CD8-positive, alpha-beta memory T cell (primary cell): ENCODE measurements around the gene CHD5. TPM values are rescaled to one million over a fixed set of nuclear protein-coding genes. Genes with fewer than 3 reads are reported as not detected.

ENCODE experiments used
- CTCF ChIA-PET: fragments of 350-600 bp; sonication (Branson Sonifier 250); formaldehyde crosslinking; loops from one replicate; lab custom pipeline; 2021; ENCODE audit warnings: antibody characterized with exemption; lab: Charles Lee
- POLR2A ChIA-PET: fragments of 350-600 bp; sonication (Branson Sonifier 250); formaldehyde crosslinking; loops from one replicate; lab custom pipeline; 2021; ENCODE audit warnings: antibody characterized with exemption; lab: Charles Lee
- DNase-seq, 5 donors: peaks; one replicate each; pipeline versions ENCODE4 v3.0.0 to v3.0.0-alpha.2; 2020 to 2022; ENCODE audit warnings: mixed read lengths in 1 of 5
- H3K27ac ChIP-seq: one replicate; pipeline ENCODE4 v1.7.0; 2013; ENCODE audit warnings: low read depth, mild to moderate bottlenecking, low read length, moderate library complexity
- H3K27me3 ChIP-seq: 2 replicates; pipeline ENCODE4 v1.7.0; 2013; ENCODE audit warnings: low read length, mild to moderate bottlenecking; ENCODE audit not compliant: insufficient read depth, poor library complexity, severe bottlenecking
- H3K36me3 ChIP-seq: 2 replicates; pipeline ENCODE4 v1.7.0; 2013; ENCODE audit warnings: mild to moderate bottlenecking, low read length, moderate library complexity; ENCODE audit not compliant: insufficient read depth
- H3K4me1 ChIP-seq: 2 replicates; pipeline ENCODE4 v1.7.0; 2013; ENCODE audit warnings: mild to moderate bottlenecking, low read length, moderate library complexity; ENCODE audit not compliant: insufficient read depth
- H3K4me3 ChIP-seq: 2 replicates; pipeline ENCODE4 v1.7.0; 2013; ENCODE audit warnings: mild to moderate bottlenecking, low read length
- H3K9me3 ChIP-seq: 2 replicates; pipeline ENCODE4 v1.7.0; 2013; ENCODE audit warnings: mild to moderate bottlenecking, low read length
- H3K27ac Mint-ChIP-seq, 8 donors: one replicate each; pipeline ENCODE4 v1.8.0; 2020 to 2021; ENCODE audit warnings: mixed read lengths in 8 of 8, mild to moderate bottlenecking in 6 of 8, inconsistent platforms in 3 of 8, moderate library complexity in 3 of 8
- H3K27me3 Mint-ChIP-seq, 2 donors: one replicate each; pipeline ENCODE4 v1.8.0; 2020 to 2021; ENCODE audit warnings: mixed read lengths in 2 of 2, mild to moderate bottlenecking in 1 of 2, moderate library complexity in 1 of 2
- H3K36me3 Mint-ChIP-seq, 3 donors: one replicate each; pipeline ENCODE4 v1.8.0; 2020 to 2021; ENCODE audit warnings: mixed read lengths in 3 of 3, inconsistent platforms in 1 of 3, mild to moderate bottlenecking in 1 of 3
- H3K4me1 Mint-ChIP-seq, 3 donors: one replicate each; pipeline ENCODE4 v1.8.0; 2020 to 2021; ENCODE audit warnings: mixed read lengths in 3 of 3, inconsistent platforms in 1 of 3, mild to moderate bottlenecking in 1 of 3
- H3K4me3 Mint-ChIP-seq, 7 donors: one replicate each; pipeline ENCODE4 v1.8.0; 2020 to 2021; ENCODE audit warnings: mixed read lengths in 7 of 7, mild to moderate bottlenecking in 6 of 7, moderate library complexity in 4 of 7, inconsistent platforms in 2 of 7
- H3K9me3 Mint-ChIP-seq, 5 donors: one replicate each; pipeline ENCODE4 v1.8.0; 2020 to 2022; ENCODE audit warnings: mixed read lengths in 5 of 5, mild to moderate bottlenecking in 3 of 5, moderate library complexity in 2 of 5, inconsistent platforms in 1 of 5
- polyA plus RNA-seq: library from polyadenylated mRNA; unstranded; fragments of 300-500 nt; fragmentation: Illumina TruSeq; gene quantifications from one replicate; pipeline ENCODE4 v1.2.3, GENCODE V29; 2021
- total RNA-seq, 2 experiments: library from RNA; stranded (reverse); gene quantifications; one replicate each; pipeline ENCODE4 v1.2.3, GENCODE V29; 2021

CHD5 gene
- total and polyA plus RNA-seq, 3 experiments from 2014 or later: 0.61 to 0.82 TPM; not detected in 1

DNA sequence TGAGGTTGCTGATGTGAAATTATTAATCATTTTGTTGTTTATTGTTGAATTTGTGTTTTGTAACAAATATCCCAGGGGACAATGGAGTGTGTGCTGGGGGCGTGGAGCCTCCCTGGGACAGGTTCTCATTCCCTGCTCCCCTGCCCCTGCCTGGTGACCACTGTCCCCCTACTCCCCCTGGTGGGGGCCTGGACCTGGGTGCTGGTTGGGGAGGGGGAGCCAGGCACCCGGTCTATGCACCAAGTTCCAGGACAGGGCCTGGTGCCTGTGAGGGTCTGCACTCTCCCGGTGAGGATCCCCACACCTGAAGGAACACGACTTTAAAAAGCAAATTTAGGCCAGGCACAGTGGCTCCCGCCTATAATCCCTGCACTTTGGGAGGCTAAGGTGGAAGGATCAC is 42.4 kb downstream of the CHD5 start:
- Histone ChIP-seq H3K4me3 (no peak overlapping the region), H3K27me3 (no peaks in the 10 kb centered on the region), H3K36me3 (no peaks in the 10 kb centered on the region), H3K27ac (no peak overlapping the region), H3K9me3 (no peaks in the 10 kb centered on the region), H3K4me1 (no peaks in the 10 kb centered on the region)
- no peaks in the 10 kb centered on the region for H3K4me1 Mint-ChIP-seq
- H3K27me3 Mint-ChIP-seq: peaks cover 0 to 3% of the 10 kb centered on the region in 2 donors
- DNase-seq: peak in 1 of 5 donors; percentile 37
- CTCF ChIA-PET: no interaction called here
- no peaks in the 10 kb centered on the region for H3K9me3 Mint-ChIP-seq
- H3K4me3 Mint-ChIP-seq: no peak overlapping the region
- POLR2A ChIA-PET: no interaction called here
- H3K27ac Mint-ChIP-seq: no peak overlapping the region
- H3K36me3 Mint-ChIP-seq: no peaks in the 10 kb centered on the region

DNA sequence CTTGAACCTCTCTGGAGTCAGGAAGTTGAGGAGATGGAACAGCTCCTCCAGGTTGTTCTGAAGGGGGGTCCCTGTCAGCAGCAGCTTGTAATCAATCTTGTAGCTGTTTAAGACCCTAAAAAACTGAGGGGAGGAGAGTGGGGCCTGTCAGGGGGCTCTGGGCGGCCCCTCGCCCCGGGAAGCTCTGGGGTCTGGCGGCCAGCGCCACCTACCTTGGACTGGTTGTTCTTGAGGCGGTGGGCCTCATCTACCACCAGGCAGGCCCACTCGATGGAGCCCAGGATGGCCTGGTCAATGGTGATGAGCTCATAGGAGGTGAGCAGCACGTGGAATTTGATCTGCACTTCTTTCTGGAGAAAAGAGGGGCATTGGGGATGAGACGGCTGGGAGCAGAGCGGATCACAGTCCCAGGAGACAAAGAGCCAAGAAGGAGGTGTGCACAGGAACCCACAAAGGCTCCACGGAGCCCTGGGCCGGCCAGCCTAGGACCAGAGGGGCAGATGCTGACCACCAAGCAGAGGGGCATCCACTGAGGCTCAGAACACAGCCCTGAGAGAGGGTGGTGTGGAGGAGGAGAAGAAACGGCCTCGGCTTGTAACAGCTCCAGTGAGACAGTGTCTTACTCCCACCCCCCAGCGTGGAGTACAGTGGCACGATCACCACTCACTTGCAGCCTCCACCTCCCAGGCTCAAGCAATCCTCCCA is 43.5 kb downstream of the CHD5 start:
- ChIA-PET POLR2A (no interaction called here), CTCF (no interaction called here)
- Histone ChIP-seq H3K27me3 (no peaks in the 10 kb centered on the region), H3K9me3 (no peaks in the 10 kb centered on the region), H3K4me3 (no peak overlapping the region), H3K27ac (no peak overlapping the region), H3K36me3 (no peaks in the 10 kb centered on the region), H3K4me1 (no peaks in the 10 kb centered on the region)
- no peaks in the 10 kb centered on the region for H3K36me3 Mint-ChIP-seq
- H3K9me3 Mint-ChIP-seq: no peaks in the 10 kb centered on the region
- peak in 1 of 5 donors; percentile 3 for DNase-seq
- peak overlapping the region in 1 of 8 donors; percentile 85 for H3K27ac Mint-ChIP-seq
- H3K27me3 Mint-ChIP-seq: peaks cover 0 to 3% of the 10 kb centered on the region in 2 donors
- H3K4me1 Mint-ChIP-seq: no peaks in the 10 kb centered on the region
- no peak overlapping the region for H3K4me3 Mint-ChIP-seq

DNA sequence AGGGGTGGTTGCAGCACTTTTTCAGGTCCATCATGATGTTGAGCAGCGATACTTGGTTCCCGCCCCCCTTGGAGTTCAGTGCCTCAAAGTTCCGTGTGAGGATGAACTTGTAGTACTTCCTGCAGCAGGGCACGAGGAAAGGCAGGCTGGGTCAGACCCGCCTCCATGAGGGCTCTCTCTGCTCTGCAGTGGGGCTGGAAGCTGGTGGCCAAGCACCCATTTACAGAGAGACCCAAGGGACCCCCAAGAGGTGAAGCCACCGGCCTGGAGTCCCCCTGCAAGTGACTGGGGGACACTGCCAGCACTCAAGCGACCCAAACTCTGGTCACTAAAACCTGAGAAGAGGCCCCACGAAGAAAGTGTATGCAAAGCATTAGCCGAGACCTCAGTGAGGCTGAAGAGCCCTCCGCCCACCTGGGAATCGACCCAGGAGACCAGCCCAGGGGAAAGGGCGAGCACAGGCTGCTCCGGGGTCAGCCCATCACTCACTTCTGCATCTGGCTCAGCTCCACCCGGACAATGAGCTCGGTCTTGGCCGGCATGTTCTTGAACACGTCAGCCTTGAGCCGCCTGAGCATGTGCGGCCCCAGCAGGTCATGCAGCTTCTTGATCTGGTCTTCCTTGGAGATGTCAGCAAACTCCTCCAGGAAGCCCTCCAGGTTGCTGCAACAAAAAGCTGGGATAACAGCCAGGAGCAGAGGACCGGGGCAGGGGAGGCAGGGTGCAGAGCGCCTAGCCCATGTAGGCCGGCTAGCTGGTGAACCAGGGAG is 45.2 kb downstream of the CHD5 start:
- Histone ChIP-seq H3K4me3 (no peak overlapping the region), H3K36me3 (no peaks in the 10 kb centered on the region), H3K27me3 (no peaks in the 10 kb centered on the region), H3K27ac (no peak overlapping the region), H3K9me3 (no peaks in the 10 kb centered on the region), H3K4me1 (no peaks in the 10 kb centered on the region)
- Mint-ChIP-seq H3K4me1 (no peaks in the 10 kb centered on the region), H3K9me3 (peaks cover 0 to 3% (median 0%) of the 10 kb centered on the region in 5 donors), H3K27me3 (peaks cover 0 to 3% of the 10 kb centered on the region in 2 donors), H3K36me3 (no peaks in the 10 kb centered on the region), H3K4me3 (no peak overlapping the region), H3K27ac (no peak overlapping the region)
- ChIA-PET POLR2A (no interaction called here), CTCF (no interaction called here)
- DNase-seq: peak in 1 of 5 donors; percentile 39

DNA sequence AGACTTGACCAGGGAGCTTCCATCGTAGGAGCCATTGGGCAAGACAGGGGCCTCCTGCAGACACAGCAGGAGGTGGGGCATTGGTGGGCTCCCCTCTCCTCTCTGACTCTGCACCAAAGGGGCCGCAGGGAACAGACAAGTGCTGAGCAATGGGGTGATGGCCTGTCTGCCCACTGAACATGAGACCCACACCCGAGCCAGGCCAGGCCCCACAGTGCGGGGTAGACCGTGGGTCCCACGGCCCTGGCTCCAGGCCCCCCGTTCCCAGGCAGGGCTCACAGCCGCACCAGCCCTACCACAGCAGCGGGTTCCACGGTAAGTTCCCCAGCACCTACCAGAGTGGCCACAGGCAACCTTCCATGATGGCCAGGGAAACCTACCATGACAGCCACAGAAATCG is 45.9 kb downstream of the CHD5 start:
- ChIA-PET CTCF (no interaction called here), POLR2A (no interaction called here)
- peak in 1 of 5 donors; percentile 27 for DNase-seq

DNA sequence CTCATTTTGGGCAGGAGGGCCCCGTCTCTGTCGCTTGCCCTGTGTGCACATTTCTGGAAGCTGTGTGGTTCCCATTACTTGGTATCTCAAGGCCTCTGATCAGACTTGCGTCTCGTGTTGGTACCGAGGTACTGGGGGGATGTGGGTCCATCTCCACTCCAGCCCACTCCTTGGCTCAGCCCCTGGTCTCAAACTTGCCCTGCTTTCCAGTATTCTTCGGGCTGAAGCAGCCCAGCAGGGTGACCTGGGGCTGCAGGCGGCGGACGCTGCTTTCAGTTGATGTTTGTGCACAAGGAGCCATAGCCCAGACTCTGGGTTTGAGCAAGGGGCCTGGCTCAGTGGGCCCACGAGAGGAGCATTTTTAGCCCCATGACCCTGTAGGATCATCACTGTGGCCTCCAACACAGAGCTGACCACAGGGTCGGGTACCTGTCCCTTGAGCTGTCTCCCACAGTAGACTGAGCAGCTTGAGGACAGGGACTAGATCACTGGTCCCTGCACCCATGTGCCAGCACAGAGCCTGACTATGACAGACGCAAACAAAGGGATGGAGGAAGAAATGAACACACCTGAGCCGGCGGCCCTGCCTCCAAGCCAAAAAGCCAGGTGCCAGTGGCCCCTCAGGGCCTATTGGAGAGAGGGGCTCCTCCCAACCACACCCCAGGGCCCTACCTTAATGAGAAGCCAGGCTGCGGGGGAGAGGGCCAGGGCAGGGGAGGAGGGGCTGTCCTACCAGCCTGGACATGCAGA is 46.8 kb downstream of the CHD5 start:
- no peaks in the 10 kb centered on the region for H3K27me3 ChIP-seq
- peaks cover 0 to 3% (median 0%) of the 10 kb centered on the region in 5 donors for H3K9me3 Mint-ChIP-seq
- H3K36me3 Mint-ChIP-seq: no peaks in the 10 kb centered on the region
- H3K4me1 Mint-ChIP-seq: no peaks in the 10 kb centered on the region
- H3K27ac ChIP-seq: no peak overlapping the region
- no peak overlapping the region for H3K4me3 Mint-ChIP-seq
- CTCF ChIA-PET: no interaction called here
- peaks cover 0 to 3% of the 10 kb centered on the region in 2 donors for H3K27me3 Mint-ChIP-seq
- DNase-seq: peak in 1 of 5 donors; percentile 3
- no peaks in the 10 kb centered on the region for H3K36me3 ChIP-seq
- POLR2A ChIA-PET: no interaction called here
- no peaks in the 10 kb centered on the region for H3K4me1 ChIP-seq
- H3K27ac Mint-ChIP-seq: no peak overlapping the region
- H3K4me3 ChIP-seq: no peak overlapping the region
- H3K9me3 ChIP-seq: no peaks in the 10 kb centered on the region

More for the DNA sequence above, 45.9 kb downstream of the CHD5 start:
- H3K4me1 ChIP-seq: no peaks in the 10 kb centered on the region
- H3K27ac ChIP-seq: no peak overlapping the region
- H3K36me3 ChIP-seq: no peaks in the 10 kb centered on the region
- no peak overlapping the region for H3K4me3 Mint-ChIP-seq
- H3K9me3 Mint-ChIP-seq: peaks cover 0 to 3% (median 0%) of the 10 kb centered on the region in 5 donors
- H3K4me1 Mint-ChIP-seq: no peaks in the 10 kb centered on the region
- peaks cover 0 to 3% of the 10 kb centered on the region in 2 donors for H3K27me3 Mint-ChIP-seq
- no peak overlapping the region for H3K4me3 ChIP-seq
- no peaks in the 10 kb centered on the region for H3K9me3 ChIP-seq
- H3K27me3 ChIP-seq: no peaks in the 10 kb centered on the region
- H3K36me3 Mint-ChIP-seq: no peaks in the 10 kb centered on the region
- H3K27ac Mint-ChIP-seq: no peak overlapping the region

DNA sequence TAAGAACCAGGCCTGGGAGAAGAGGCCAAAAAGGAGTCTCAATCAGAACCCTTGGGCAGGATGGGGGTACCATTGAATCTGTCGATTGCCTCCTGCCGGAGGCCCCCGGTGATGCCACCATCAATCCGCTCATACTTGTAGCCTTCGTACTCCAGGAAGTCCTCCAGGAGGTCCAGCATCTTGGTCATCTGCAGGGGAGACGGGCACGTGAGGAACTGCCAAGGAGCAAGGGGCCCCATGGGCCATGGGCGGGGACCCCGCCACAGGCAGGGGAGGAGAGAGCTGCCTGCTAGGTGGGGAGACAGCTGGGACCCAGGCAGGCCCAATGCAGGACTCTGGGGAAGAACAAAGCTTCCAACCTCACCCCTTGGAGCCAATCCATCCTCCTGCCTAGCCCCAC is 48.6 kb downstream of the CHD5 start:
- Histone ChIP-seq H3K27ac (no peak overlapping the region), H3K4me1 (no peaks in the 10 kb centered on the region), H3K4me3 (no peak overlapping the region), H3K36me3 (no peaks in the 10 kb centered on the region), H3K9me3 (no peaks in the 10 kb centered on the region), H3K27me3 (no peaks in the 10 kb centered on the region)
- H3K27me3 Mint-ChIP-seq: peaks cover 0 to 7% of the 10 kb centered on the region in 2 donors
- DNase-seq: peak in 1 of 5 donors; percentile 11
- peaks cover 0 to 4% (median 0%) of the 10 kb centered on the region in 3 donors for H3K4me1 Mint-ChIP-seq
- H3K4me3 Mint-ChIP-seq: no peak overlapping the region
- no peak overlapping the region for H3K27ac Mint-ChIP-seq
- no peaks in the 10 kb centered on the region for H3K36me3 Mint-ChIP-seq
- ChIA-PET CTCF (no interaction called here), POLR2A (no interaction called here)
- H3K9me3 Mint-ChIP-seq: peaks cover 0 to 3% (median 0%) of the 10 kb centered on the region in 5 donors

DNA sequence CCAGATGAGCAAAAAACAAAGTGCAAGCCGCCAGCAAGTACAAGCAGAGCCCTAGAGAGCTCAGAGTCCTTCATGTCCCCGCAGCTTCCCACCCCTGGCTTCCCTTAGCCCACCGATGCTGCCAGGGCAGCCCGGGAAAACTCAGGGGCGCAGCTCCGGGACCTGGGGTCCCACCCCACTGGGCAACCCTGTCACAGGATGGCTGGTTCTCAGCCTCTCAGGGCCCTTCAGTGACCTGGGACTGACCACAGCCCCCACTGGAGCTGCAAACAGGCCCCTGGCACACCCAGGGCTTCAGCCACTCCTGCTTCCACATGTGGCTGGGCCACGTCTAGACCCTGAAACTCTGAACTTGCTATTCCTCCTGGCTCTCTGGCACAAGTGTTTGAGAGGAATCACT is 49.5 kb downstream of the CHD5 start:
- H3K27ac Mint-ChIP-seq: no peak overlapping the region
- H3K27me3 Mint-ChIP-seq: peaks cover 2 to 10% of the 10 kb centered on the region in 2 donors
- no peak for DNase-seq
- H3K36me3 Mint-ChIP-seq: no peaks in the 10 kb centered on the region
- H3K4me1 Mint-ChIP-seq: peaks cover 0 to 4% (median 0%) of the 10 kb centered on the region in 3 donors
- ChIA-PET POLR2A (no interaction called here), CTCF (no interaction called here)
- H3K27ac ChIP-seq: no peak overlapping the region
- peaks cover 0 to 3% (median 0%) of the 10 kb centered on the region in 5 donors for H3K9me3 Mint-ChIP-seq
- no peaks in the 10 kb centered on the region for H3K27me3 ChIP-seq
- no peak overlapping the region for H3K4me3 Mint-ChIP-seq
- no peak overlapping the region for H3K4me3 ChIP-seq
- H3K36me3 ChIP-seq: no peaks in the 10 kb centered on the region
- H3K9me3 ChIP-seq: no peaks in the 10 kb centered on the region
- no peaks in the 10 kb centered on the region for H3K4me1 ChIP-seq
